ENCODE data around the gene CDH13. TPM values are rescaled to one million over a fixed set of nuclear protein-coding genes. Genes with fewer than 3 reads are reported as not detected.

Gene CDH13
- total RNA-seq, 1 donor from 2014 or later, result not detected

DNA sequence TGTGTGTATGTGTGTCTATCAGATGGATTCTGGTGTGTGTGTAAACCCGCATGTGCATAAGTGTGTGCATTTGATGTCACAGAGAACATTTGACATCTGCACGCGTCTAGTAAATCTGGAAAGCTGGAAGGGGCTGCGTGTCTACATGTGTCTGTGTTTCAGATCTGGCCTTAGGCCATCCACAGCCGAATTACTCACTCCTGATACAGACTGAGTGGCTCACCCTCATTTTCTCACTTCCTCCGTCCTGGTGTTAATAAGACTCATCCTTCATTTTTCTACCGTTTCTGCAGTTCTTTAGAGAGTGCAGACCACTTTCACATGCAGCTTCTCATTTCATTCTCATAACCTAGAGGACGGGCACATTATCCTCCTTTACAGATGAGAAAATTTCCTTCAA is 491.6 kb downstream of the CDH13 start:
- no peaks in the 10 kb centered on the region for H3K27me3 Mint-ChIP-seq
- TF ChIP-seq, protein P1, sequence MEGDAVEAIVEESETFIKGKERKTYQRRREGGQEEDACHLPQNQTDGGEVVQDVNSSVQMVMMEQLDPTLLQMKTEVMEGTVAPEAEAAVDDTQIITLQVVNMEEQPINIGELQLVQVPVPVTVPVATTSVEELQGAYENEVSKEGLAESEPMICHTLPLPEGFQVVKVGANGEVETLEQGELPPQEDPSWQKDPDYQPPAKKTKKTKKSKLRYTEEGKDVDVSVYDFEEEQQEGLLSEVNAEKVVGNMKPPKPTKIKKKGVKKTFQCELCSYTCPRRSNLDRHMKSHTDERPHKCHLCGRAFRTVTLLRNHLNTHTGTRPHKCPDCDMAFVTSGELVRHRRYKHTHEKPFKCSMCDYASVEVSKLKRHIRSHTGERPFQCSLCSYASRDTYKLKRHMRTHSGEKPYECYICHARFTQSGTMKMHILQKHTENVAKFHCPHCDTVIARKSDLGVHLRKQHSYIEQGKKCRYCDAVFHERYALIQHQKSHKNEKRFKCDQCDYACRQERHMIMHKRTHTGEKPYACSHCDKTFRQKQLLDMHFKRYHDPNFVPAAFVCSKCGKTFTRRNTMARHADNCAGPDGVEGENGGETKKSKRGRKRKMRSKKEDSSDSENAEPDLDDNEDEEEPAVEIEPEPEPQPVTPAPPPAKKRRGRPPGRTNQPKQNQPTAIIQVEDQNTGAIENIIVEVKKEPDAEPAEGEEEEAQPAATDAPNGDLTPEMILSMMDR (IDR thresholded peaks at IDR 0.05), result no peak

DNA sequence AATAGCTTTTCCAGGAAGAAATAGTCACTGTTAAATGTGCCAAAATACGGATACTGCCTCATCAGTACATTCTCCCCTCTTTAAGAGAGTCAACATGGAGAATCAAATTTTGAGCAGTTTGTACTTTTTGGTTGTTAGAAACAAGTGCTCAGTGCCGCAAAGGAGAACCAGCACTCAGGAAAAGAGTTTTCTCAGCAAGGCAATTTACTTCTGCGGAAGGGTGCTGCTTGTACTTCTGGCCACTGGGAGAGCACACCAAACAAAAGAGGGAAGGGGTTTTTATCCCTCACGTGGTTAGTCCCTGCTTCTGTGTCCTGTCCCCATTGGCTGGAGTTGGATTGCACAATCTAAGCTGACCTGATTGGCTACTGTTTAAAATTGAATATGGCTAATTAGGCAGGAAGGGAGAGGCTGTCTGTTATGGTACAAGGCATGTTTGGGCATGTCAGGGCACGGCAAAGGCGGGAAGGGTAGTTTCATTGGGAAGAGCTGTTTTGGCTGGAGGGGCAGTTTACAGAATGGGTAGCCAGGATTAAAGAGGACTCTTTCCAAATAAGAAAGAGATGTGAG is 499.3 kb downstream of the CDH13 start:
- ChIA-PET CTCF (no interaction called here), POLR2A (no interaction called here)
- no peaks in the 10 kb centered on the region for H3K4me1 Mint-ChIP-seq
- no peaks in the 10 kb centered on the region for H3K36me3 Mint-ChIP-seq (ENCODE audit: low read depth)
- ATAC-seq (ENCODE audit: low read depth), result no peak
- peaks cover 15% of the 10 kb centered on the region for H3K9me3 Mint-ChIP-seq
- TF ChIP-seq, protein P1 (IDR thresholded peaks at IDR 0.05), result no peak
- no peaks in the 10 kb centered on the region for H3K27me3 Mint-ChIP-seq
- no peak for DNase-seq
- intact Hi-C loops (cut with micrococcal nuclease), result no loop called here
- no peak overlapping the region for H3K27ac Mint-ChIP-seq
- H3K4me3 Mint-ChIP-seq, result no peak overlapping the region

More for the DNA sequence above, 491.6 kb downstream of the CDH13 start:
- DNase-seq (no peak), ATAC-seq (ENCODE audit: low read depth) (no peak)
- ChIA-PET POLR2A (no interaction called here), CTCF (no interaction called here)
- intact Hi-C loops (cut with micrococcal nuclease), result no loop called here
- H3K9me3 Mint-ChIP-seq, result no peaks in the 10 kb centered on the region
- no peaks in the 10 kb centered on the region for H3K4me1 Mint-ChIP-seq
- H3K4me3 Mint-ChIP-seq, result no peak overlapping the region
- no peak overlapping the region for H3K27ac Mint-ChIP-seq
- no peaks in the 10 kb centered on the region for H3K36me3 Mint-ChIP-seq (ENCODE audit: low read depth)

DNA sequence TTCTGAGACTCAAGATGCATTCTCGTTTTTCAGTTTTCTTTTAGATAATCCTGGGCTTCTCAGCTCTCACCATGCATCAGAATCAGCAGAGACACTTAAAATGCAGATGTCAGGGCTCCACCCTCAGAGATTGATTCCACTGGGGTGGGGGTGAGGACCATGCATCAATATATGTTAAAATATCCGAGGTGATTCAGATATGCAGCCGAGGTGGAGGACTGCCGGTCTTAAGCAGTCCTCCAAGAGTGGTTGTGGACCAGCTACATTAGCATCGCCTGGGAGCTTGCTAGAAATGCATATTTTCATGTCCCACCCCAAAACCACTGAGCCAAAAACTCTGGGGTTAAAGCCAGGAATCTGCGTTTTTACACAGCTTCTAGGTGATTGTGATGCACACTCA is 501.3 kb downstream of the CDH13 start:
- Mint-ChIP-seq H3K27me3 (no peaks in the 10 kb centered on the region), H3K36me3 (ENCODE audit: low read depth) (no peaks in the 10 kb centered on the region), H3K9me3 (peaks cover 15% of the 10 kb centered on the region), H3K4me3 (no peak overlapping the region), H3K27ac (no peak overlapping the region), H3K4me1 (no peaks in the 10 kb centered on the region)
- ChIA-PET CTCF (no interaction called here), POLR2A (no interaction called here)
- TF ChIP-seq, protein P1 (IDR thresholded peaks at IDR 0.05), result no peak
- DNase-seq, result no peak
- intact Hi-C loops (cut with micrococcal nuclease), result no loop called here
- ATAC-seq (ENCODE audit: low read depth), result no peak

DNA sequence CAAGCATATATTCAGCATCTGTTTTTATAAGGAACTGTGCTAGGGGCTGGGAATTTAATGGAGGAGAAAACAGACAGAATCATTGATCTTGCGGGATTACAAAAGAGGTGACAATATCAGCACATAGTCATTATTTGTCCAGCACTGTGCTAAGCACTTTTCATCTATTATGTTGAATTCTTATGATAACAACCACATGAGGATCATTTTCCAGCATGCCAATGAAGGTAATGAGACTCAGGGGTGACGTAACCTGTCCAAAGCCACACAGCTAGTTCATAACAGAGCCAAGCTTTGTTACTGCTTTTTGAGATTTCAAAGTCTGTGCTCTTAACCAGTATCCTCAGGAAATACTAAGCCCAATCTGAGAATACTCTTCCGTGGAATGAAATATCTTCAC is 503.3 kb downstream of the CDH13 start:
- DNase-seq, result no peak
- H3K4me3 Mint-ChIP-seq, result no peak overlapping the region
- TF ChIP-seq, protein P1 (IDR thresholded peaks at IDR 0.05), result no peak
- H3K9me3 Mint-ChIP-seq, result peaks cover 15% of the 10 kb centered on the region
- H3K4me1 Mint-ChIP-seq, result no peaks in the 10 kb centered on the region
- no peaks in the 10 kb centered on the region for H3K27me3 Mint-ChIP-seq
- ATAC-seq (ENCODE audit: low read depth), result no peak
- intact Hi-C loops (cut with micrococcal nuclease), result no loop called here
- H3K27ac Mint-ChIP-seq, result no peak overlapping the region
- POLR2A ChIA-PET, result no interaction called here
- CTCF ChIA-PET, result no interaction called here
- no peaks in the 10 kb centered on the region for H3K36me3 Mint-ChIP-seq (ENCODE audit: low read depth)

DNA sequence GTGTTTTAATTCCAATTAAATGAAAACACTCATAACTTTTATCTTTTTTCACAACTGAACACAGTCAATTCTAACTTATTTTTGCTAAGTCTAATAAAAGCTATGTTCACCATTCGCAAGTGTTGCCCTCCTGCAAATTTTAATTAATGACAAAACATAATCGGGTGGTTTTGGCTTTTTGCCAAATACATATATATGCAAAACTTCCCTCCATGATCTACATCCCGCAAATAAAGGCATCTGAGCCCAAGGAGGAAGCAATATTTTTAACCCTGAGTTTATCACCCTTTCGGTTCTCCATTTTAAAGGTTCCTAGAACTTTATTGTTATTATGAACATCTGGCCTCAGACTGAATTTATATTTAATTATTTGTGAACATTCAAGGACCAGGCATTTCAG is 507.9 kb downstream of the CDH13 start:
- POLR2A ChIA-PET, result no interaction called here
- H3K4me3 Mint-ChIP-seq, result no peak overlapping the region
- intact Hi-C loops (cut with micrococcal nuclease), result no loop called here
- ATAC-seq (ENCODE audit: low read depth) (no peak), DNase-seq (no peak)
- H3K27me3 Mint-ChIP-seq, result no peaks in the 10 kb centered on the region
- H3K4me1 Mint-ChIP-seq, result peaks cover 4% of the 10 kb centered on the region
- H3K36me3 Mint-ChIP-seq (ENCODE audit: low read depth), result no peaks in the 10 kb centered on the region
- TF ChIP-seq, protein P1 (IDR thresholded peaks at IDR 0.05), result no peak
- H3K9me3 Mint-ChIP-seq, result no peaks in the 10 kb centered on the region
- no peak overlapping the region for H3K27ac Mint-ChIP-seq
- CTCF ChIA-PET, result no interaction called here

All from activated B cell treated with CpG ODN at 0.5 μM for 24 hours (primary cell).